Stimulated activated naive CD4-positive, alpha-beta T cell (primary cell): ENCODE data around the gene ADPRHL1.
"Not testable (repeated sequence)": the region's sequence is repeated elsewhere in the genome, so short reads cannot be mapped to it uniquely, and the experiment has no call there.

Experiments
- DNase-seq, 6 experiments: peaks; one replicate each; lab custom pipeline; 2025; lab: John Stamatoyannopoulos, UW

The ADPRHL1 gene

DNA sequence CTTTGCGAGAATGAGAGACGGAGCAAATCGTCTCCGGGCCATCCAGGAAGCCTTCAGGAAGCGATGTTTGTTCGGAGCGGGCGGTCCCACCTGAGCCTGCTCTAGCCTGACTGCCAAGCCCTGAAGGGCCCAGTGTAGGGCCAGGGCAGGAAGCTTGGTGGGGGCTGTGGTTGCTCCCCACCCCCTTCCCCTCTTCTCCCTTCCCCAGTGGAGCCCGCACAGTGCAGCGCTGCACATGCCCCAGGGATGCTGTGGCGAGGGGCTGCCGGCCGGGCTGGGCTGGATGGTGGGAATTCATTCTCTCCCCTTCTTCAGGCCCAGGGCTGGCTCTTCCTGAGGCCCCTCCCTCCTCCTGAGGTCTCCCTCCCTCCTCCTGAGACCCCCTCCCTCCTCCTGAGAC lies 82.2 kb downstream of the ADPRHL1 start:
- no peak for DNase-seq

DNA sequence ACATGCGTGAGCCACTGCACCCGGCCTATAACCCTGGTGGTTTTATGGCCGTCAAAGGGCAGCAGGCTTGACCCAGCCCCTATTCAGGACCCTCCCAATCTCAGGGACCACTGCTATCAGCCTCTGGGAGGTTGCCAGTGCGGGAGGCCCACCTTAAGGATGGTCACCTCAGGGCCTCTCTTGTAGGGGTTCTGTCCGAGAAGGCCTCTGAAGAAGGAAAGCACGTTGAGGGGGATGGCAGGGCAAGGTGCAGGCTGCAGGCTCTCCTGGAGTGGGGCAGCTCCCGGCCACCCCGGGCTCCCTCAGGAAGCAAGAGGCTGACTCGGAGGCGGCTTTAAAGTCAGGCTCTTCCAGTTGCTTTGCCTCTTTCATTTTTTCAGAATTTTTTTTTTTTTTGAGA lies 83.4 kb downstream of the ADPRHL1 start:
- DNase-seq = no peak

DNA sequence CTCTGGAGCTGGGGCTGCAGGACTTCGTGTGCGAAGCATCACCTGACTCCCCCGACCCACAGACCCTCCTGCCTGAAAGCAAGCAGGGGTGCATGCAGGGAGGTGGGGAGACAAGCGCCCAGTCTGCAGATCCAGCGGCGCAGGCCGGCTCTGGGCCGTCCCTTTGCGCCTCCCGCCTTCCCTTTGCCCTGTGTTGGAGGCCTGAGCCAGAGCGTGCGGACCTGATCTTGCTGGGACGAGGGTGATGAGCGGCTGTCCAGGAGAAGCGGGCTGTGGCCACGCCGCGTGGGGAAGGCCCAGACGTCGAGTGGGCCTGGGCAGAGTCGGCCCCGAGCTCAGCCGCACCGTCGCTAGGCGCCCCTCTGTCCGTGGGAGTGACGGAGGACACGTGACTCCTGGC lies 84.1 kb downstream of the ADPRHL1 start:
- DNase-seq = no peak

DNA sequence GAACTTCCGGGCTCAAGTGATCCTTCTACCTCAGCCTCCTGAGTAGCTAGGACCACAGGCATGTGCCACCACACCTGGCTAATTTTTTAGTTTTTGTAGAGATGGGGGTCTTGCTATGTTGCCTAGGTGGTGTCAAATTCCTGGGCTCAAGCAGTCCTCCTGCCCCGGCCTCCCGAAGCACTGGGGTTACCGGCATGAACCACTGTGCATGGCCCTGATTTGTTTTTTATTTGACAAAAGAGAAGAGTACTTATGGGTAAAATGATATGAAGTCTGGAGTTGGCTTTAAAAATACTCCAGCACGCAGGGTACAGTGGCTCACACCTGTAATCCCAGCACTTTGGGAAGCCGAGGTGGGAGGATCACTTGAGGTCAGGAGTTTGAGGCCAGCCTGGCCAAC lies 84.9 kb downstream of the ADPRHL1 start:
- not testable (repeated sequence) for DNase-seq

DNA sequence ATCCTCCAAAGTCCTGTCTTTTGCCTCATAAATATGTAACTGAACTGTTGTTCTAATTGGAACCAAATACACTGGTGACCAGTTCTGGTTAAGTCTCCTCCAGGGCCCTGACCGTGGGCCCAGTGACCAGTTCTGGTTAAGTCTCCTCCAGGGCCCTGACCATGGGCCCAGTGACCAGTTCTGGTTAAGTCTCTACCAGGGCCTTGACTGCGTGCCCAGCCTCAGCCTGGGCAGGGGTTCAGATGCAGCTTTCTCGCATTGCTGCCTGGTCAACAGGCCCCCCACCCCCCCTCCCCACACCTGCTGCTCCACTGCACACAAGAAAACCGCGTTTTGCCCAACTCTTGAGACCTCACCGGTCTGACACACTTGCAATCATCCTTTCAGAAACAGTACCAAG lies 85.5 kb downstream of the ADPRHL1 start:
- no peak for DNase-seq

DNA sequence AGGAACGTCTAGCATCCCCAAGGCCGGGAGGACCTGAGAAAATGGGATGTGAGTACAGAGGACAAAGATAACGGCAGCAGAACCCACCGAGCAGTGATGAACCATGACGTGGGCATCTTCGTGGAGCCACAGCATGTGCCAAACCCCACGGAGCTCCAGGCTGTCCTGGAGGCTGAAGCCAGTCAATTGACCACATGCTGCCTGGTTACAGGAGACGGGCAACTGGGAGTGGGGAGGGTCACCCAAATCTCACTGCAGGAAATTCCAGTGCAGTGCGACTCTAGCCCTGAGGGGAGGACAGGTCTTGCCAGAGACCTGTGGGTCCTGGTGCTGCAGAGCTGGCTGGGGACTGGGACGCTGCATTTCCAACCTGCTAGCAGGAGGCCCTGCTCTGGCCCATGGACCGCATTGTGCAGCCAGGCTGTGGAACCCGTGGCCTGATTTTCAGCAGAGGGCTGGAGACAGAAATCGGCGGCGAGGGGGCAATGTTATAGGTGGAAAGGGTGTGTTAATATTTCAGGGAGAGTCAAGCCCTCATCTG lies 86.2 kb downstream of the ADPRHL1 start:
- no peak for DNase-seq

DNA sequence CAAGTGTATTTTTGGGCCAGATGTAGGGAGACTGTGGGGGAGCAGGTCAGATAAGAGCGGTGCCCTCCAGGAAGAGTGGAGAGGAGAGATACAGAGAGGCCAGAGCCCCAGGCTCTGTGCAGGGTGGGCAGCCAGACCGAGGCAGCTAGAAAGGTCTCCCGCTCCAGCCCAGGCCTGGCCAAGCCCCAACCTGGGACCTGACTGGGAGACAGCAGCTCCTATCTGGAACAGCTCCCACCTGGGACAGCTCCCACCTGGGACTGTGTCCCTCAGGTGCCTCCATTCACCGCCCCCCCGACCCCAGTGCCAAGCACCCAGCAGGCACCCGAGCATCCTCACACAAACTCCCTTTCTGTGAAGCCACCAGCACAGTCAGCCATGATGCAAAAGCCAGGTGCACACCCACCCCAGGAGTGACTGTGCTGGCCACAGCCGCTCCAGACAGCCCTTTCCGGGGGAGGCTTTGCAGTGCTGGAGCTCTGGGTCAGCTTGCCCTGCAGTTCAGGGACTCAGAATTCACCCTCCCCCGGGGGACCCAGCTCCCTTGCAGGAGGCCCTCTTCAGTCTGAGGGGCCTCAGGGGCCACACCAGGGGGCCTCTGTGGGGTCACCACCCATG lies 87.2 kb downstream of the ADPRHL1 start:
- DNase-seq = no peak

DNA sequence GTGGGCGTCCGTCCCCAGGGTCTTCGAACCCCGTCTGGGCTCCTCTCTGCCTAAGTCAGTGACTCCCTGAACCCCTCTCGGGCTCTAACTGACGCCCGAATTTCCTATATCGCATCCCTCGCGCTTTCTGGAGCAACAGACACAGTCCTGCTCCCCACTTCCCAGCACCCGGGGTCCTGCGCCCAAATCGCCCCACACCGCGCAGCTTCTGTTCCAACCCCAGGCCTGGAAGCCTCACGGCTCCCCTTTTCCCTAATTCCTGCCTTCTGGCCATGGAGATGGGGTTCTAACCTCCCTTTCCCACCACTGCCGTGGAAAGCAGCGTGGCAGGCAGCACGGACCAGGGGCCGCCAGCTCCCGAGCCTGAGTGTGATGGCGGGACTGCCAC lies 87.7 kb downstream of the ADPRHL1 start:
- DNase-seq = no peak

DNA sequence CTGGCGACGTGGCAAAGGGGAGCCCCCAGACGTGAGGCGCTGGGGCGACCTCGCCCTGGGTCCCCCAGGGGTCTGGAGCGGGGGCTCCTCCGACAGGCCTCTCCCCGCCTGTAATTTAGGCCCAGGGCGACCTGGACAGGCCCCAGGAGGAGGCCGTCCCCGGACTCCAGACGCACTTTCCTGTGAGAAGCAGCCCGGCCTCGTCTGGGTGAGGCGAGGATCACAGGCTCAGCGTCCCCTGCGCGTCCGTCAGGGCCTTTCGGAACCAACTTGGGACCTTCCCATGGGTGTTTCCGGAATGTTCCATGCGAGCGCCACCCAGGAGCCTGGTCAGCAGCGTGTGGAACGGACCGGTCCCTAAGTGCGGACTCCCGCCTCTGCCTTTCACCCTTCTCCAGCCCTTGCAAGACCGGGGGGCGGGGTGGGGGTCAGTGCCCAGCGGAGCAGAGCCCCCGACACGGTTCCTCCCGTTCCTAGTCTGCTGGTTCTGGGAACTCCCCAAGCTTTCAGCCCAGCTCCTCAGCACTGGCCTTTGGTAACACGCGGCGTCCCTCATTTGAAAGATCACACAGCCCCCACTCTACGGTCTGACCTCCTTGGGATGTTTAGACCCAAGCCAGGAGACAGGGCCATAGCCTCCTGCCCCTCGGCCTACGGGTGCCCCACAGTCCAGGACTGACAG lies 88.2 kb downstream of the ADPRHL1 start:
- DNase-seq = no peak

DNA sequence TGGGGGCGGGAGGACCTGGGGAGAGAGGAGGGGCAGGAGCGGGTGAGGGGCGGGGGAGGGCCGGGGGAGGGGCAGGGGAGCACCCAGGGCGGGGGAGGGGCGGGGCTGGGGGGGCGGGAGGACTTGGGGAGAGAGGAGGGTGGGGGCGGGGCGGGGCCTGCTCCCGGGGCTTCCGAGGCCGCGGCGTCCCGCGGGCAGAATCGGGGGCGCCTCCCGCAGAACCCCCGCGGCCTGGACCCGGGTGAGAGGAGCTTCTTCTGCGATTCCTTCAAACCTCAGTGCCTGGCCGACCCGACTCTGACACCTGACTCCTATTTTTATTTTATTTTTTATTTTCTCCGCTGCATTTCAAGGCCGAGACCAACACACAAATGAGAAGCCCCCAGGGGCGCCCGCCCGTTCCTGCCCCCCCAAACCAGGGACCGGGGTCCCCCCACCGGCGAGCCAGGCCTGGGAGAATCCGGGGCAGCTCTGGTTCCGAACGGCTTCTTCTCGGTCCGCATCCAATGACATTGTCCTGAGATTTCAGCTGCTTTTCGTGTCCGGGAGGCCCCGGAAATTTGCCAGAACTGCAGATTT lies 88.9 kb downstream of the ADPRHL1 start:
- DNase-seq = peak in 3 of 6 experiments; percentile 5 to 44 (median 29)

DNA sequence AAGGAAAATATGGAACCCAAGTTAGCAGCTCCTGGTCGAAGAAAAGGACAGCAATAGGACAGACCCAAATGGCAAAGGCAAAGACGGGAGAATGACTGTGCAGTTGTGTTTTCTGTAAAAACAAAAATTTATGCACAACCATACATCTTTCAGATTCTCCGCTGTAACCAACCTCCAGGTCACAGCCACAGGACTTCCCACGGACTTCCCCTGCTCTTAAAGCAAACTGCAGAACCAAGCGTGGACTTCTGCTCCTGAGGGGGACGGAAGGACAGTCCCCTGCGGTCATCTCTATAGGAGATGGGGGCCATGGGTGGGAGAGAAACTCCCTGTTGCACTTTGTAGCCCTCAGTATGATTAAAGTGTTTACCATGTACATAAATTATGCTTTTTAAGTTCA lies 91.9 kb downstream of the ADPRHL1 start:
- no peak for DNase-seq

DNA sequence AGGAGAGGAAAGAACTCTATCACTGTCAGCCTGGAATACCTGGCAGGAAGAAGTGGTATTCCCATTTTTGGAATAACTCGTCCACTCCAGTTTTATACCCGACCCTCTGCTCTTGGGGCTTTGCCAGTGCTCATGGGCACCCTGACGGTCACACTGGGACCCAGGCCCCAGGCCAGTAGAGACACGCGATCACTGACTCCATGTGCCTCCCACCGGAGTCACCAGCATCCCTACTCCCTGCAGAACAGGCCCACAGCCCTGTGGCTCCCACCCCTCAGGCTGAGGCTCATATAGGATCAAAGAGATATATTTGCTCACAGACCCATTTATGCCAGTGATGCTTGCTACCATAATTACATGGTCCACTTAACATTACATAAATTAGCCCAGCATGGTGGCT lies 92.8 kb downstream of the ADPRHL1 start:
- no peak for DNase-seq

DNA sequence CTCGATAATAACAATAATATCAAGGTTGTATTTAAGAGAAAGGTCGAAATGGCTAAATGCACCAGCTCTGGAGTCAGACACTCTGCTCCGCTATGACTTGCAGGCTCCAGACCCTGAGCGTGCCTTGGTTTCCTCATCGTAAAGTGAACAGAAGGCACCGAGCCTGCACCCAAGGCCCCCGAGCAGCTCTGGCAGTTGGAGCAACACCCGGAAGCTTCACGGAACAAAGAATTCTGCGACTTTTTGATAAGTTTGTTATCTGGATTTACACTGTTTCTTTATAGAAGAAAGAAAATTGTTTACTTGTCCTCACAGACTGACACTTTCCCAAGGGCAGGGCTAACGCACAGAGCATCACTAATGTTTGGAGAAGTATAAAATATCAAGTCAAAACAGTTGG lies 93.7 kb downstream of the ADPRHL1 start:
- no peak for DNase-seq

DNA sequence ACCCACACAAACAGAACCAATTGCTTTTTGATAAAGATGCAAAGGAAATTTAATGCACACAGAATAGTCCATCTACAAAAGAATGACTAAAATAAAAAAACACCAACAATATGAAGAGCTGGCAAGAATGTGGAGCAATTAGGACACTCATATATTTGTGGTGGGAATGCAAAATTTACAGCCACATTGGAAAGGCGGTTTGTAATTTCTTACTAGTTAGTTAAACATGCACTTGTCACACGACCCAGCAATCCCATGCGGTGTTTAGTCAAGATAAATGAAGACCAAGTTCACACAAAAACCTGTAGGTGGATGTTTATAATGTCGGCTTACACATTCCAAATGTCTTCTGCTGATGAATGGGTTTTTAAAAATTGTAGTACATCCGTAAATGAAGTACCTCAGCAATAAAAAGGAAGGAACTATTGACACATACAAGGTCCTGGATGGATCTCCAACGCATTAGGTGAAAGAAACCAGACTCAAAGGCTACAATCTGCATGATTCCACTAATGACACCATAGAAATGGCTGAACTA lies 94.6 kb downstream of the ADPRHL1 start:
- DNase-seq = no peak

DNA sequence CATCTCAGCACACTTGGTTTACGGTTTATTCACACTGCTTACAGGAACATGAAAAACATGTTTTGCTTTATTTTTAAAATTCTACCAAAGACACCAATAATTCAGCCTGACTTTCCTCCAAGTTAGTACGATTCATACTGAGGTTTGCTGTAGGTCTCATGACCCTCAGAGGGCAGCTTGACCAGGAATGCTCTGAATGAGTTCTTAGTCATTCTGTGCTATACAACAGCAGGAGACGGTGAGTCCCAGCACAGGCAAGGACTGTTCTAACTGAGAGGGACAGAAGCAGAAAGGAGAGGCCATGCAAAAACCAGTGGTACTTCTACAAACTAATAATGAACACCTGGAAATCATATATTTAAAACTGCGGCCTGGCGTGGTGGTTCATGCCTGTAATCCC lies 95.8 kb downstream of the ADPRHL1 start:
- no peak for DNase-seq

DNA sequence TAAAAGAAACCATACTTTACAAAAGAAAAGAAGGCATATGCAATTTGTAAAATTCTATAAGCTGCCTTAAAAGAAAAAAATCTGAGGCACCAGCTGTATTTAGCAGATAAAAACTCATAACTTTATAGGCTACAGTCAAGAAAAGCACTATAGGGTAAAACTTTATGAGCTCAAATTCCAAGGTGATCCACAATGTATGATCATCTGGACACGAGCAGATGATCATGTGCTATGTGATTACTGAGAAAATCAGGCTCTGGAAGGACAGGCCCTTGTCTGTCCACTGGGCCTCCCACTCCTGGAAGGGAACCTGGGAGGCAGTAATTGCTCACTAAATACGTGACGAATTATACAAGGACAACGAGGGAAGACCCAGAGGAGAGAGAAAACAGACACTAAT lies 96.7 kb downstream of the ADPRHL1 start:
- no peak for DNase-seq

DNA sequence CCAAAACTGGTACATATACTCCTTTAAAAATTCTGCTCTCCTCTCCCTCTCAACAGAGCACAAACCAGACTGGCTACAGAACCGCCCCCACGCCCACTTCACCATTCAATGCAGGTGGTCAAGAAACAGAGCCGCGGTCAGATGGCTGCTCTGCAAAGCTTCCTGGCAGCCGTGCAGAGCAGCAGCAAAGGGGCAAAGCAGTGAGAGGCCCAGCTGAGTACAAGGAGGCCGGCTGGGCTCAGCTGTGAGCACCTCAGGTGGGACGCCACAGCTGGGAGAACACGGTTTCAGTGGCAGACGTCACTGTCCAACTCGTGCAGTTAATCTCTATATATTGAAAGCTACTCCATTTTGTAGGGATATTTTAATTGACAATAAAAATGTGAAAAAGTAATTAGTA lies 97.7 kb downstream of the ADPRHL1 start:
- no peak for DNase-seq

DNA sequence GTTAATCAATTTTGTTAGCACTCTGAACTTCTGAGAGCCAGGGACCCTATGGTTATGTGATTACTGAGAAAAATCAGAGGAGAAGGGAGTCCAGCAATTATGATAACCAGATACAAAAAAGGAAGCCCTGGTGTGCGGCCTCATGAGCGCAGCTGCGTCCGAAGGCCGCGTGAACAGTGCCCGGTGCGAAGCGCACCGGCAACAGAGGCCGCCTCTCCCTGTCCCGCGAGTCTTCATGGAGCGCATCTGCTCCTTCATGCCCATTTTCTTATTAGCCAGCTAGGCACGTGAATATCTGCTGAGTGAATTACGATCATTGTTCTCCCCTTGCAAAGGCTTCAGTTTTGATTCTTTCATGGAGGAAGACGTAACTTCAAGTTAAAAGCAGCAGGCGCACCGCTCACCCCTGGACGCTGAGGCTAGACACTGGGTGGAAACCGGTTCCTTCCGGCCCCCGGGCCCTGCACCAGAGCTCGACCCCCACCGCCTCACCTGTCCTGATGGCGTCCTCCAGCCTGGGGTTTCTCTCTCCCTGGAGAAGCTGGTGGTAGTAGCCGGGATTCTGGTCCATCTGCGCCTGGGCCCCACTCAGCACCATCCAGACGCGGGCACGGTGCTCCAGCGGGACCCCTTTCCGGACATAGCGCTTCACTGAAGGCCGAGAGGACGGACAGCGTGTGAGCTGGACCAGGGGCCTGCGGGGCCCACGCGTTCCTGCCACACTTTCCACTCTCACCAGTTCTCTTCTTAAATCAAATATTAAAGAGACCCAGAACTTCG lies 98.3 kb downstream of the ADPRHL1 start:
- no peak for DNase-seq

DNA sequence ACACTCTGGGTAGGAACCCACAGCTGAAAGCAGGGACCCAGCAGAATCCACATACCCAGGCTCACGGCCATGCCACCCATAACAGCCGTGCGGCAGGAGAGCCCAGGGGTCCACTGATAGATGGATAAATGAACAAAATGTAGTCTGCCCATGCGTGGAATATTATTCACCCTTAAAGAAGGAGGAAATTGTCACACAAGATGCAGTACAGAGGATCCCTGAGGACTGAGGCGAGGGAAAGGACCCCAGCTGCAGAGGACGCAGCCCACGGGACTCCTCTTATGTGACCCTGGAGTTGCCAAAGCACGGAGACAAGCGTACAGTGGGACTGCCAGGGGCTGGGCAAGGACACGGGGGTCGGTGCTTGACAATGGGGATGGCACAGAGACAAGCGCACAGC lies 100.0 kb downstream of the ADPRHL1 start:
- DNase-seq = no peak

DNA sequence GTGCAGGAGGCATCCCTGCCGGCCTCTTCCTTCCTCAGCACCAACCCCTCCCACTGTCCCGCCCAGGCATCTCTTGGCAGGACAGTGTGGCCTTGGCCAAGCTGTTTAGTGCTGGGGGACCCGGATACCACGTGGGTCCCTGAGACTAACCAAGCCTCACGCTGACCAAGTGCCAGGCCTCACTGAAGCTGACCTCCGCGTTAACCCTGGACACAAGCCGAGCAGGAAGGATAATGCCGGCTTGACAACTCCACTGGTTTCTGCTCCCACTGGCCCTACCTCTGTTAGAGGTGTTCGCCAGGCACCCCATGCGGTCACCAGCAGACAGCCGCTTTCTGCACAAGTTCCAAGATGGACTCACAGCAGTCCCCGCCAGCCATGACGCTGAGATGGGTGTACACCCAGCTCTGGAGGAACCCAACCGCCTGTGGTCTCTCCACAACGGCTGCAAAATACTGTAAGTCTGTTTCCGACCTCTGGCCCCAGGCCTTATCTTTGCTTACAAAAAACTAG lies 101.7 kb downstream of the ADPRHL1 start:
- DNase-seq = no peak

DNA sequence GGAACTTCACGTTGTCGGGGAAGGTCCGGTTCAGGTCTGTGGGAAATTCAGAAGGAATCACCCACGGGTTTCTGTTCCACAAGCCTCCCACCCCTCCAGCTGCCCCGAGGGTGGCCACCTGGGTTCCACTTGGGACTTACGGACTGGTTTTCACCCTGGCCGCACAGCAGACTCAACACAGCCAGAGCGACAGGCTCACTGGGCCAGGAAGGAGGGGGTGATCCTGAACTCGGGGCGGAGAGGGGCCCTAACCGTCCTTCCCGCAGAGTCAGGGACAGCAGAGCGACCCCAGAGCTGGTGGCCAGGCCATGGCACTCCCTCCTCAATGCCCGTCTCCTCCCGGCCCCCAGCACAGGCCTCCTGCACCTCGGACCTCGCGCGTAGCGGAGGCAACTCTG lies 102.4 kb downstream of the ADPRHL1 start:
- DNase-seq = no peak
